WI38 (cell line): ENCODE measurements around the gene HHAT.

ENCODE experiments used
- H3K4me3 ChIP-seq: 2 replicates; pipeline ENCODE4 v1.5.1; 2011; ENCODE audit warnings: low read depth, mild to moderate bottlenecking, control low read depth, low read length
- CTCF ChIP-seq: IDR thresholded peaks from 2 replicates; pipeline ENCODE4 v1.5.1; 2012; ENCODE audit warnings: low read depth, mild to moderate bottlenecking, control low read depth, low read length

Gene HHAT

DNA sequence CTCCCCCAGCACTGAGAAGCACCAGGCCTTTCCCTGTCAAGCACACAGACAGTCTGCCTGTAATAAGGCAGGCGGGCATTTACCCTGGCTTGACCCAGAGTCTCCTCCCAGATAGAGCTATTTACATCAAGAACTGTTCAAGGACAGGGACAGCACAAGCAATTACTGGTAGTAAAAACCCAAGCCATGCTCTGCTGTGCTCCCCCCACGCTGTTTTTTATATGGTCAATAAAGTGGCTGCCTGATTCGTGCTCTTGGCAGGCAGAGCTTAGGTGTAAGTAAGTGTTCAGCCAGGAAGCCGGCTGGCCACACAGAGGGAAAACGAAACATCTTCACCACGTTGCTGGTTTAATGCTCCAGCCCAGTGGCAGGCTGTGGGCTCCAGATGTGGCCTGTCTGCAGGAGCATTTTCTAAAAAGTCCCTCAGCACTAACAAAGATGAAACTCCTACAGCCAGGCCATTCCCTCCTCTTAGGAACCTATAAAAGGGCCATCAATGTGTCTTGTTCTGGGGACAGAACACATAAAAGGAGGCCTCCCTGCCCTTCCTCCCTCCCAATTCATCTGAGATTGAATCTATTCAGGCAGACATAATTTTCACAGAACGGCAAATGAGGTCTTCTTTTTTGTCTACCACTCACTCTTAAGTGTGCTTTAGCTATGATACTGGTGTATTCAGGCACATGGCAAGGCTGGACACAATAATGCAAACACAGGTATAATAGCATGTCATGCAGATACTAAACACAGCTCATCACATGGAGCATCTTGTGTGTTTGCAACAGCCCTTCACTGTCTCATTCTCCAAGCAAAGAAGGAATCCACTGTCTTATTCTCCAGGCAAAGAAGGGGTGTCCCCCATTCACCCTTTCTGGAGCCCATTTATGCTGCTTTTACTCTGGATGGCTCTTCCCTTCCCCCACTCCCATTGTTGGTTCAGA lies 378.9 kb downstream of the HHAT start:
- TF ChIP-seq CTCF: no peak
- no peak overlapping the region for H3K4me3 ChIP-seq

DNA sequence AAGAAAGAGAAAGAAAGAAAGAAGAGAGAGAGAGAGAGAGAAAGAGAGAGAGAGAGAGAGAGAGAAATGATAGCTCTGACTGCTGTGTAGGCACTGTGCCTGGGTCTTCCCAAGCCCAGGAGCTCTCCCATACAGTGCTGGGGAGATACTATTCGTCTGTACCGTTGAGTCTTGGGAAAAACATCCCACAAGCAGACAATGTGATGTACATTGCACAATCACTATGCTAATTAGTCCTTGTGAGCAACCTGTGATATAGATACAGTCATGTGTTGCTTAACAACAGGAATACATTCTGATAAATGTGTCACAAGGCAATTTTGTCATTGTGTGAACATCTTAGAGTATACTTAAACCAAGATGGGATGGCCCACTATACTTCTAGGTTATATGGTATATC lies 381.0 kb downstream of the HHAT start:
- H3K4me3 ChIP-seq: no peak overlapping the region
- no peak for TF ChIP-seq CTCF

GRCh38 chr1:210711825-210712612 lies 383.3 kb downstream of the HHAT start:
- no peak overlapping the region for H3K4me3 ChIP-seq
- TF ChIP-seq CTCF: no peak

DNA sequence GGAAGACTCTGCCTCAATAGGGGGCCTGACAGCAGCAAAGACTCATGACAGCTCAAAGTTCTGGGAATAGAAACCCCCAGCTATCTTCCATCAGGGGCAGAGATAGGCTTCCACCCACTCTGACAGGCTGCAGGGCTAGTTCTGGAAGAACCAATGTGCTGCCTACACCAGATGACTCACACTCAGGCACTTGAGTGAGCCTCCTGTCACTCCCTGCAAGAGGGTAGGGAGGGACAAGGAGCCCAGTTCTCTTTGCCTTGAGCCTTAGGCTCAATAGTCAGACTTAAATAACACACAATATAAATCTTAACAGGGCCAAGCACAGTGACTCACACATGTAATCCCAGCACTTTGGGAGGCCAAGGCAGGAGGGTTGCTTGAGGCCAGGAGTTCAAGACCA lies 386.4 kb downstream of the HHAT start:
- TF ChIP-seq CTCF: no peak
- H3K4me3 ChIP-seq: no peak overlapping the region

DNA sequence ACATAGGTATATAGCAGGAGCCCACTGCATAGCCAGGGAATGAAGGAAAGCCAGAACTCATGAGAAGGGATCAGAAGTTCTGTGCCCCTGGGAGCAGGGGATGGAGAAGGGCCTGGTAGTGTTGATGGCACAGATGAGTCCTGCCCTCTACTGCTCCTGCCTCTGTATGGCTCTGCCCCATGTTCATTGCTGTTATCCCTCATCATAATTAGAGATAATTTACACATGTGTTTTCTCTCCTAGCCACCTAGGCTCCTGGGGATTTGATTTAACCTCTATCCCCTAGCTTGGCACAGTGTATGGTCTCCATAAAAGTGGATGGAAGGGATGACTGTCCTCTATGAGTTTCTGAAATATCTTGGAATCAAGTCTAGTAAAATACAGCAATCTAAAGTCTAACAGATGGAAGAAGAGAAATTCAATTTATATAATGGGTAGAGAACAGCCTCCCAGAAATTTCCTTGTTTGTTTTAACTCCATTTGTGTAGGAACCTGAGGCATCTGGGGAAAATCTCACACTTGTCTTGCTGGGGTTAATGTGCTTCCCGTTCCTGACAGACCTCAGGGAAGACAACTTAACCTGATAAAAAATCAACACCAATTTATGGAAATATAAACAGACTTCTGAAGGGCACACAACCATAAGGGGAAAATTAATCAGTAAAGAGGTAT lies 393.8 kb downstream of the HHAT start:
- no peak for TF ChIP-seq CTCF
- no peak overlapping the region for H3K4me3 ChIP-seq

DNA sequence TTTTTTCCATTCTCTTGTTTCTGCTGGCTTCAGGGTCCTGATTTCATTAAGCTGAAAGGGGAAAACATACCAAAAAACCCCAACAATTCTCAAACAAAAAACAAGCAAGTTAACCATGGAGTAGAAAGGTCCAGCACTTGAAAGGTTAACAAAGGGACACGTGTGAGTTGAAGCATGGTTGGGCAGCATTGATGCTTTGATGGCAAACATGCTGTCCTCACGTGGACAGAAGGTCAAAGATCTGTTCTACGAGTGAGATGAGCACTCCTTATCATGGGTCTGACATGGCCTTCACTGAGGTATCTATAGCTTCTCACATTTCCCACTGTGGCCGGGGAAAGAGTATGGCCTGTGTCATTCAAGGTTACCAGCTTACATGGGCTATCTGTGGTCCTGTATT lies 394.9 kb downstream of the HHAT start:
- TF ChIP-seq CTCF: no peak
- H3K4me3 ChIP-seq: no peak overlapping the region
